NCI-H226 (cell line): ENCODE results near the gene PRIMA1.
"Not testable (repeated sequence)": the region's sequence is repeated elsewhere in the genome, so short reads cannot be mapped to it uniquely, and the experiment has no call there.

Experiments used
- DNase-seq: peaks from one replicate; pipeline ENCODE4 v3.0.0-alpha.2; 2015

Gene PRIMA1

GRCh38 chr14:93788293-93788542 is at the start of gene PRIMA1:
PRIMA1 (minus strand) TSS chr14:93788485; CDS start chr14:93787718, 767 bp downstream.
- no peak for DNase-seq

- DNase-seq, result no peak
These were observed 46.5 kb upstream of the PRIMA1 start for GRCh38 chr14:93834699-93835371.

GRCh38 chr14:93832665-93833064 is 44.4 kb upstream of the PRIMA1 start:
- DNase-seq, result no peak

- DNase-seq, result no peak
These were observed 43.8 kb upstream of the PRIMA1 start for GRCh38 chr14:93832081-93832480.

GRCh38 chr14:93830753-93831461 is 42.6 kb upstream of the PRIMA1 start:
- no peak for DNase-seq

- DNase-seq, result no peak
These were observed 41.7 kb upstream of the PRIMA1 start for GRCh38 chr14:93829839-93830481.

GRCh38 chr14:93825235-93825553 is 36.9 kb upstream of the PRIMA1 start:
- no peak for DNase-seq

GRCh38 chr14:93824518-93825234 is 36.4 kb upstream of the PRIMA1 start:
- DNase-seq, result no peak

GRCh38 chr14:93824076-93824475 is 35.8 kb upstream of the PRIMA1 start:
- DNase-seq, result no peak

GRCh38 chr14:93821051-93821450 is 32.8 kb upstream of the PRIMA1 start:
- DNase-seq, result no peak

- no peak for DNase-seq
These were observed 30.6 kb upstream of the PRIMA1 start for GRCh38 chr14:93818857-93819256.

- DNase-seq, result no peak
These were observed 23.4 kb upstream of the PRIMA1 start for GRCh38 chr14:93811676-93812075.

GRCh38 chr14:93811020-93811419 is 22.7 kb upstream of the PRIMA1 start:
- DNase-seq, result no peak

- not testable (repeated sequence) for DNase-seq
These were observed 21.5 kb upstream of the PRIMA1 start for GRCh38 chr14:93809491-93810420.

GRCh38 chr14:93804654-93805053 is 16.4 kb upstream of the PRIMA1 start:
- DNase-seq, result no peak

GRCh38 chr14:93803408-93804318 is 15.4 kb upstream of the PRIMA1 start:
- no peak for DNase-seq

GRCh38 chr14:93799989-93800921 is 12.0 kb upstream of the PRIMA1 start:
- DNase-seq, result no peak

- DNase-seq, result no peak
These were observed 11.3 kb upstream of the PRIMA1 start for GRCh38 chr14:93799617-93799988.

- no peak for DNase-seq
These were observed 9.3 kb upstream of the PRIMA1 start for GRCh38 chr14:93797536-93797935.

- no peak for DNase-seq
These were observed 8.8 kb upstream of the PRIMA1 start for GRCh38 chr14:93797071-93797470.

- DNase-seq, result no peak
These were observed 6.5 kb upstream of the PRIMA1 start for GRCh38 chr14:93794756-93795155.
